WTC11 (cell line): ENCODE results near the gene CLRN3. TPM values are rescaled to one million over a fixed set of nuclear protein-coding genes. Genes with fewer than 3 reads are reported as not detected.

Experiments
- ATAC-seq: fragments of 200-7000 bp; cut with Tn5 transposase; 2 replicates; pipeline ENCODE4 v1.10.0; 2021; ENCODE audit warnings: mild to moderate bottlenecking, moderate library complexity
- CTCF ChIA-PET: fragments of 300-600 bp; sonication (Branson Sonifier 250); formaldehyde crosslinking; loops from one replicate; lab custom pipeline; 2021; ENCODE audit warnings: antibody characterized with exemption; lab: Charles Lee
- POLR2A ChIA-PET: fragments of 350-600 bp; sonication (Branson Sonifier 250); formaldehyde crosslinking; loops from one replicate; lab custom pipeline; 2021; ENCODE audit warnings: antibody characterized with exemption; lab: Charles Lee
- DNase-seq: peaks from one replicate; pipeline ENCODE4 v3.0.0; 2021; ENCODE audit warnings: low spot score
- H3K27ac Mint-ChIP-seq: 2 replicates; pipeline ENCODE4 v1.8.0; 2021; ENCODE audit warnings: mixed read lengths
- H3K27me3 Mint-ChIP-seq: 2 replicates; pipeline ENCODE4 v1.8.0; 2021; ENCODE audit warnings: low read depth, mild to moderate bottlenecking, moderate library complexity, mixed read lengths
- H3K36me3 Mint-ChIP-seq: 2 replicates; pipeline ENCODE4 v1.8.0; 2021; ENCODE audit warnings: mixed read lengths
- H3K4me1 Mint-ChIP-seq: 2 replicates; pipeline ENCODE4 v1.8.0; 2022; ENCODE audit warnings: mixed read lengths
- H3K4me3 Mint-ChIP-seq: 2 replicates; pipeline ENCODE4 v1.8.0; 2021; ENCODE audit warnings: mild to moderate bottlenecking, moderate library complexity, mixed read lengths
- H3K9me3 Mint-ChIP-seq: 2 replicates; pipeline ENCODE4 v1.8.0; 2021; ENCODE audit warnings: mixed read lengths
- CREM ChIP-seq: sonication (generic); formaldehyde crosslinking; IDR thresholded peaks from 2 replicates; pipeline ENCODE4 v1.8.1; 2022; ENCODE audit warnings: mild to moderate bottlenecking, missing genetic modification reagents, moderate library complexity
- ESRRA ChIP-seq: sonication (generic); formaldehyde crosslinking; IDR thresholded peaks from 2 replicates; pipeline ENCODE4 v1.8.1; 2022; ENCODE audit warnings: mild to moderate bottlenecking, missing genetic modification reagents, borderline replicate concordance
- GRHL2 ChIP-seq: fragments of 250-450 bp; sonication (Bioruptor Pico); IDR thresholded peaks from 2 replicates; pipeline ENCODE4 v1.8.0; 2022; ENCODE audit warnings: mild to moderate bottlenecking, moderate library complexity; ENCODE audit not compliant: insufficient replicate concordance, severe bottlenecking
- JAZF1 ChIP-seq: fragments of 250-450 bp; sonication (Bioruptor Pico); IDR thresholded peaks from 2 replicates; pipeline ENCODE4 v1.9.0; 2021; ENCODE audit warnings: moderate library complexity, mild to moderate bottlenecking, inconsistent platforms
- KAT7 ChIP-seq: sonication (generic); formaldehyde crosslinking; IDR thresholded peaks from 2 replicates; pipeline ENCODE4 v1.8.1; 2023; ENCODE audit warnings: missing genetic modification reagents, mild to moderate bottlenecking, borderline replicate concordance
- MLX ChIP-seq: sonication (generic); formaldehyde crosslinking; IDR thresholded peaks from 2 replicates; pipeline ENCODE4 v1.8.1; 2023; ENCODE audit warnings: mild to moderate bottlenecking, missing genetic modification reagents, moderate library complexity
- NFYB ChIP-seq: sonication (generic); formaldehyde crosslinking; conservative IDR thresholded peaks from 2 replicates; pipeline ENCODE4 v1.8.0; 2022; ENCODE audit warnings: low read depth, missing genetic modification reagents
- NR2C2 ChIP-seq: sonication (generic); formaldehyde crosslinking; IDR thresholded peaks from 2 replicates; pipeline ENCODE4 v1.8.0; 2022; ENCODE audit warnings: mild to moderate bottlenecking, missing genetic modification reagents
- TP53 ChIP-seq: sonication (generic); formaldehyde crosslinking; IDR thresholded peaks from 2 replicates; pipeline ENCODE4 v1.8.1; 2023; ENCODE audit warnings: mild to moderate bottlenecking, missing genetic modification reagents
- USF1 ChIP-seq: sonication (generic); formaldehyde crosslinking; IDR thresholded peaks from 2 replicates; pipeline ENCODE4 v1.8.0; 2022; ENCODE audit warnings: mild to moderate bottlenecking, missing genetic modification reagents
- ZNF416 ChIP-seq: fragments of 250-450 bp; sonication (Bioruptor Pico); IDR thresholded peaks from 2 replicates; pipeline ENCODE4 v1.9.0; 2021; ENCODE audit warnings: mild to moderate bottlenecking, inconsistent platforms
- ZNF423 ChIP-seq: fragments of 250-450 bp; sonication (Bioruptor Pico); IDR thresholded peaks from 2 replicates; pipeline ENCODE4 v2.1.2; 2022; ENCODE audit warnings: mild to moderate bottlenecking, moderate library complexity
- ZNF512 ChIP-seq: sonication (generic); formaldehyde crosslinking; IDR thresholded peaks from 2 replicates; pipeline ENCODE4 v1.8.1; 2022; ENCODE audit warnings: missing genetic modification reagents, borderline replicate concordance
- ZSCAN18 ChIP-seq: fragments of 250-450 bp; sonication (Bioruptor Pico); IDR thresholded peaks from 2 replicates; pipeline ENCODE4 v2.1.2; 2022; ENCODE audit warnings: mild to moderate bottlenecking, moderate library complexity
- total RNA-seq: library from RNA; stranded (reverse); gene quantifications from 3 replicates; pipeline ENCODE4 v1.2.3, GENCODE V29; 2021
- TF ChIP-seq, protein P1 (sequence below): sonication (generic); formaldehyde crosslinking; conservative IDR thresholded peaks from 2 replicates; pipeline ENCODE4 v1.8.1; 2023; ENCODE audit warnings: mild to moderate bottlenecking, low read depth, missing genetic modification reagents, moderate library complexity
- TF ChIP-seq, protein P2 (sequence below): sonication (generic); formaldehyde crosslinking; IDR thresholded peaks from 2 replicates; pipeline ENCODE4 v1.8.0; 2023; ENCODE audit warnings: missing genetic modification reagents
- TF ChIP-seq, protein P3 (sequence below): sonication (generic); formaldehyde crosslinking; IDR thresholded peaks from 2 replicates; pipeline ENCODE4 v1.8.0; 2022; ENCODE audit warnings: mild to moderate bottlenecking, missing genetic modification reagents

The CLRN3 gene
- total RNA-seq, 1 experiment from 2014 or later, result not detected

DNA sequence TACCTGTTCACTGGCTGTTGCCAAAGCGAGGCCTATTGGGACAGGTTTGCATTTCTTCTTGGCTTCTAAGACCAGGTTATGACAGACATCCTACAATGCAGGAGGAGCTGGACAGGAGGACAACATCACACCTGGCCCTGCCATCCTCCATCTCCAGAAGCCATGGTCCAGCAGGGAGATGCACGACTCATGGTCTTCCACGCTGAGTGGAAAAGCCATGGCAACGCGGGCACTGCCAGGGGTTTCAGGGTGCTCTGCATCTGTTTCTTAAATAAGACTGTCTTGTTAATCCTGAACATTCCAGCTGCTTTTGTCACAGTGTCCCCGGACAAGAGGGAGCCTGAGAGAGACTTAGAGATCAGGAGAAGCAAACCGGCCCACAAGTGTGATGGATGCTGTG is 40.3 kb downstream of the CLRN3 start (continued):
- no peak for TF ChIP-seq ZNF416
- no peak for TF ChIP-seq NR2C2 (CRISPR knock-in tag)
- no peak for TF ChIP-seq CREM (CRISPR knock-in tag)
- TF ChIP-seq USF1 (CRISPR knock-in tag), result no peak
- no peak for TF ChIP-seq TP53 (CRISPR knock-in tag)
- no peak for TF ChIP-seq NFYB

DNA sequence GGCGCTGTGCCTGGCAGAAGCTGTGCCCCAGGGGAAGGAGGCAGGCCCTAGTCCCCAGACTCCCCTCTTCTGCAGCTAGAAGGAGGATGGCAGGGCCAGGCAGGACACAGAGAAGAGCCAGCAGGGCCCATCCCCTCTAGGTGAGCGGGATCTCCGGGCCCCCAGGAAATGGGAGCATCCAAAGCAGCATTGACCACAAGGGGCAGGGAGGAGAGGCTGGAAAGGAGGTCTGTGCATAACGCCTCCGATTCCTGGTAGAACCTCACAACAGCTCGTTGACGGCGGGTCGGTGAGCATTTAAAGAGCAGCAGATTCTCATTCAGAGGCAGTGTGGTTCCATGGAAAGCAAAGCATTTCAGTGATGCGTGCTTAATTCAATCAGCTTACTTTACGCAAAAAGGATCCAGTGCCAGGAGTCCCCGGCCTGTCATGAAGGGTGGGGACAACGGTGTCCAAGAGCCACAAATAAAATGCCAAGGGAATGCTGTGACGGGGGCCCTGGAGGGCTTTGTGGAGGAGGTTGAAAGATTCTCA is 41.0 kb downstream of the CLRN3 start:
- Mint-ChIP-seq H3K36me3 (no peaks in the 10 kb centered on the region), H3K9me3 (no peaks in the 10 kb centered on the region), H3K27ac (no peak overlapping the region), H3K27me3 (no peaks in the 10 kb centered on the region), H3K4me1 (peaks cover 11% of the 10 kb centered on the region), H3K4me3 (no peak overlapping the region)
- TF ChIP-seq ESRRA (no peak), ZSCAN18 (CRISPR knock-in tag) (no peak), GRHL2 (CRISPR knock-in tag) (no peak), JAZF1 (no peak), ZNF423 (no peak), MLX (CRISPR knock-in tag) (no peak), KAT7 (CRISPR knock-in tag) (no peak)
- TF ChIP-seq, protein P1, sequence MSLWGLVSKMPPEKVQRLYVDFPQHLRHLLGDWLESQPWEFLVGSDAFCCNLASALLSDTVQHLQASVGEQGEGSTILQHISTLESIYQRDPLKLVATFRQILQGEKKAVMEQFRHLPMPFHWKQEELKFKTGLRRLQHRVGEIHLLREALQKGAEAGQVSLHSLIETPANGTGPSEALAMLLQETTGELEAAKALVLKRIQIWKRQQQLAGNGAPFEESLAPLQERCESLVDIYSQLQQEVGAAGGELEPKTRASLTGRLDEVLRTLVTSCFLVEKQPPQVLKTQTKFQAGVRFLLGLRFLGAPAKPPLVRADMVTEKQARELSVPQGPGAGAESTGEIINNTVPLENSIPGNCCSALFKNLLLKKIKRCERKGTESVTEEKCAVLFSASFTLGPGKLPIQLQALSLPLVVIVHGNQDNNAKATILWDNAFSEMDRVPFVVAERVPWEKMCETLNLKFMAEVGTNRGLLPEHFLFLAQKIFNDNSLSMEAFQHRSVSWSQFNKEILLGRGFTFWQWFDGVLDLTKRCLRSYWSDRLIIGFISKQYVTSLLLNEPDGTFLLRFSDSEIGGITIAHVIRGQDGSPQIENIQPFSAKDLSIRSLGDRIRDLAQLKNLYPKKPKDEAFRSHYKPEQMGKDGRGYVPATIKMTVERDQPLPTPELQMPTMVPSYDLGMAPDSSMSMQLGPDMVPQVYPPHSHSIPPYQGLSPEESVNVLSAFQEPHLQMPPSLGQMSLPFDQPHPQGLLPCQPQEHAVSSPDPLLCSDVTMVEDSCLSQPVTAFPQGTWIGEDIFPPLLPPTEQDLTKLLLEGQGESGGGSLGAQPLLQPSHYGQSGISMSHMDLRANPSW (CRISPR knock-in tag), result no peak
- TF ChIP-seq, protein P2, sequence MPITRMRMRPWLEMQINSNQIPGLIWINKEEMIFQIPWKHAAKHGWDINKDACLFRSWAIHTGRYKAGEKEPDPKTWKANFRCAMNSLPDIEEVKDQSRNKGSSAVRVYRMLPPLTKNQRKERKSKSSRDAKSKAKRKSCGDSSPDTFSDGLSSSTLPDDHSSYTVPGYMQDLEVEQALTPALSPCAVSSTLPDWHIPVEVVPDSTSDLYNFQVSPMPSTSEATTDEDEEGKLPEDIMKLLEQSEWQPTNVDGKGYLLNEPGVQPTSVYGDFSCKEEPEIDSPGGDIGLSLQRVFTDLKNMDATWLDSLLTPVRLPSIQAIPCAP, result no peak
- TF ChIP-seq, protein P3, sequence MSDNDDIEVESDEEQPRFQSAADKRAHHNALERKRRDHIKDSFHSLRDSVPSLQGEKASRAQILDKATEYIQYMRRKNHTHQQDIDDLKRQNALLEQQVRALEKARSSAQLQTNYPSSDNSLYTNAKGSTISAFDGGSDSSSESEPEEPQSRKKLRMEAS (CRISPR knock-in tag), result no peak
- CTCF ChIA-PET, result interaction anchor here (0.9 to 3.4 kb wide), 2 partner anchors 137 to 160 kb away, joined by 3 to 20 read pairs; no protein-coding TSS in a partner anchor
- POLR2A ChIA-PET, result no interaction called here
- ATAC-seq (no peak), DNase-seq (no peak)

- H3K4me1 Mint-ChIP-seq, result peaks cover 11% of the 10 kb centered on the region
- no peaks in the 10 kb centered on the region for H3K9me3 Mint-ChIP-seq
- no peak overlapping the region for H3K4me3 Mint-ChIP-seq
- no peak for DNase-seq
- H3K27me3 Mint-ChIP-seq, result no peaks in the 10 kb centered on the region
- POLR2A ChIA-PET, result no interaction called here
- no peaks in the 10 kb centered on the region for H3K36me3 Mint-ChIP-seq
- H3K27ac Mint-ChIP-seq, result no peak overlapping the region
- CTCF ChIA-PET, result interaction anchor here (0.9 to 3.4 kb wide), 5 partner anchors 11 to 171 kb away, joined by 3 to 20 read pairs (median 5); no protein-coding TSS in a partner anchor
- TF ChIP-seq ZNF512 (CRISPR knock-in tag) (no peak), JAZF1 (no peak)
- TF ChIP-seq, all 79 proteins: peak for 0
- no peak for ATAC-seq
These were observed 41.8 kb downstream of the CLRN3 start for GRCh38 chr10:127850944-127851343.
